GM13977 (cell line): ENCODE measurements around the gene NEUROG1.

Experiments used
- DNase-seq: peaks from one replicate; pipeline ENCODE4 v3.0.0; 2012; ENCODE audit warnings: low spot score
- CTCF ChIP-seq: IDR thresholded peaks from 2 replicates; pipeline ENCODE4 v1.5.1; 2012; ENCODE audit warnings: mild to moderate bottlenecking, control low read depth; ENCODE audit not compliant: insufficient read depth; ENCODE audit errors: extremely low read depth, missing control alignments
- in situ Hi-C: fragments of 300-500 bp; cut with MboI; formaldehyde crosslinking; loops from one replicate; pipeline ENCODE4 v1.12.0; 2022; ENCODE audit warnings: low sequenced_read_pairs, low pct_unique_long_range_greater_than_20kb, mixed read lengths, inconsistent platforms; ENCODE audit not compliant: unreplicated experiment

NEUROG1 gene

DNA sequence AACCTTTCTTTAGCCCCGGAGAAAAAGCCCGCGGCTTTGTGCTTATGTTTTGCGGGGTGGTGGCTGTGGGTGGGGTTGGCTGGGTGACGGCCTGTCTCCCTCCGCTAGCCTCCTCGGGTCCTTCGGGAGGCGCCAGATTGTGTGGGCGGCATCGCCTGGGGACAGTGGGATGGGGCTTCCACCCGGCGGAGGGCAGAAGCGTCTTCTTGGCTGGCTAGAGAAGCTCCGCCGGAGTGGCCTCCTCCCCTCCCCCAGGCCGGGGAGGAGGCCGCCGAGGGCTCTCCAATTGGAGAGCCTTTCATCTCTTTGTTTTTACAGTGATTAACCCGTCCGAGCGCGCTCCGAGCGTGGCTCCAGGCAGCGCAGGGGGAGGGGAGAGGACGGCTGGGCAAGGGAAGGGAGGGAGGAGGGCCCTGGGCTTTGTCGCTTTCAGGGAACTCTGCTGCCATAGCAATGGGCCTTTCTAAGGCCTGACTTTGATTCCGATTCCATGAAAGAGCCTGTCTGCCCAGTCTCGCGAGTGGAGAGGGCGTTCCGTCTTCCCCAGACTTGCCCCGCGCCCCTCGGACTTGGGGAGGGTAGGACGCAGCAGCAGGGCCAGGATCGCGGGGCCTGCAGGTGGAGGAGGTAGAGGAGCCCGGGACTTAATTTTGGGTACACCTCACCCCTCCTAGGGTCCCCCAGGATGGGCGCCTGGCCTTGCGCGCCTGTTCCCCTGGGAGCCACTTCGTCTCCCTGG, 46.9 kb downstream of the NEUROG1 start:
- DNase-seq = no peak
- no peak for TF ChIP-seq CTCF
- in situ Hi-C loops = no loop called here

DNA sequence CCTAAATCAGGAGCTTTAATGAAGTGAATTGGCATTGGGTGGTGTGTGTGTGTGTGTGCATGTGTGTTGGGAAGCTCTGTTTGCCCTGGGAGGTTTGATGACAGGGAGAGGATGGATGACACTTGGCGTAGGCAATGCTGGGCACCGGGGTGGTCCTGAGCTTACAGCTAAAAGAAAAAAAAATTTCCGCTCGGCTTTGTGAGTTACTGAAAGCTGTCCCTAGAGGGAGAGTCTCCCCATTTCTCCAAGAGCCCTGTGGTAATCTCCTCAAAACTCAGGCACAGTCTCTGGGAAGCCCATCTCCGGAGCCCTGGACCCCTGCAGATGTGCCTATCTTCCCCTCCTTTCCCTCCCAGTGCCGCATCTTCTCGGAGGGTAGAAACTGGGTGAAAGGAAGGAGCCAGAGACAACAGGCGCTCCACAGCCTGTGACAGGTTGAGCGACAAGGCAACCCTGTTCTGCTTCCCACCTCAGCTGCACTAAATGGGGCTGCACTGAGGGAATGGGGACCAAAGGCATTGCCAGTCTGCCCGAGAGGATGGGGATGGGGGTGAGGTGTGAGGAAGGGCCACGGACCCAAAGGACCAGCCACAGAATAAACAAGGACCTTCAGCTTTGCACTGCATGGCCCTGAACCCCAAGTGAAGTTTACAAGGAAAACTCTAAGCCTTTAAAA, 47.8 kb downstream of the NEUROG1 start:
- no peak for TF ChIP-seq CTCF
- in situ Hi-C loops = no loop called here
- no peak for DNase-seq

GRCh38 chr5:135487037-135487395, 48.7 kb downstream of the NEUROG1 start:
- no peak for TF ChIP-seq CTCF
- in situ Hi-C loops = no loop called here
- no peak for DNase-seq

DNA sequence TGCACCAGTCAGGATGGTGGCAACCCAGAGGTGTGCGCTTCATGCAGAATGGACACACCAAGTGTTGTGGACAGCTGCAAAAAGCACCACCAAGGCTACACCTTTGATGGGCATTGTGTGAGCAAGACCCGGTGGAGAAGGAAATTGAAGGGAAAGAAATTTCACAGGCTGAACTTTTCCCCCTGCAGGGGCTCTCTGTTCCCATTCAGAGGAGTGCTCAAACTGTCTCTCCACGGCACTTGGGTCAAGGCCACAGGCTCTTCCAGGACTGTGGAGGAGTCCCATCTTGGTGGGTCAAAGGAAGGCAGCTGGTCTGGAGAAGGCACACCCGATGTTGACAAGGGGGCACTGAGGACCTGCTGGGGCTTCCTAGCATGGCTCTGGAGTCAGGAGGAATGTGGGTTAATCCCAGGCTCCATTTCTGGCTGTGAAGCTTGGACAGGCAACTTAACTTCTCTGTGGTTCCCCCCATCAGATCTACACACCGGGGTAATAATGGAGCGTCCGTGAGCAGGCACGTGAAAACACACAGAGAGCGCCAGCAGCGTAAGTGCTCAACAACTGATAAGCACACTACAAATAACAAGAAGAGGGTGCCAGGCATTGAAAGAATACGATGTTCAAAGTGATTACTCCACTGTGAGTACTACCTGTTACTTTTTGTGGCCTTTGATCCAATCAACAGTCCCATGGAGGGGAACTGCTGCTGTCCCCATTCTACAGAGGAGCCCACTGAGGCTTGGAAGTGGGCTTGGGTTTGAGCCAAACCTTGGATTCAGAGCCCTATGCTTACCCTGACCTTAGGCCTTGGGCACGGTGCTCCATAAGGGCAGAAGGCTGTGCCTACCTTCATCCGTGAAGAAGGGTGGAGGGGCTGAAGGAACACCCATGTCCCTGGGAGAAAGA, 49.4 kb downstream of the NEUROG1 start:
- DNase-seq = no peak
- in situ Hi-C loops = no loop called here
- TF ChIP-seq CTCF = no peak

DNA sequence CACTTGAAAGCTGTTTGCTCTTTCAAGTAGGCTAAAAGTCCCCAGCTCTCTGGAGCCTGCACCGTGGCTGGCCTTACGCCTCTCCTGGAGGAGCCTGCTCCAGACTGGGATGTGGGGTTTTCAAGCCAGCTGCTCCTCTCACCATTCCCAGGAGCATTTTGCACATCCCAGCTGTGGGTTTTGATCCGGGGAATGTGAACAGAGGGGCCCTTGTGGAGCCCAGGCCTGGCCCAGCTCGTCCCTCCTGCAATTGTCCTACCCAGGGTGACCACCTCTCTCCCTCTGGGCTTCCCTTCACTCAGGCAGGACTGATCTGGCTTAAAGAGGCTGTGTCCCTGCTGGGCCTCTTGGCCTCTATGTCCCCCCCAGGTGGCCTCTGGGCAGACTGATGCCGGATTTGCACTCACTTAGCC, 51.1 kb downstream of the NEUROG1 start:
- in situ Hi-C loops = no loop called here
- DNase-seq = no peak
- TF ChIP-seq CTCF = no peak
